IMR-90 (cell line): Measurements from ENCODE around the gene SNX32. TPM values are rescaled to one million over a fixed set of nuclear protein-coding genes. Genes with fewer than 3 reads are reported as not detected.

Experiments used
- ATAC-seq: fragments of 200-7000 bp; cut with Tn5 transposase; 2 replicates; pipeline ENCODE4 v1.9.1; 2020; ENCODE audit warnings: low read depth, mild to moderate bottlenecking, moderate library complexity
- BruUV-seq: library from RNA; stranded (reverse); fragments of 400-500 nt; replicated peaks from 2 replicates; lab custom pipeline; 2021; lab: Mats Ljungman, UMichigan
- CTCF ChIA-PET: fragments of 300-600 bp; formaldehyde crosslinking; extraction: SDS; loops from one replicate; lab custom pipeline; 2021; ENCODE audit warnings: antibody characterized with exemption; lab: Yijun Ruan, JAX
- POLR2A ChIA-PET: fragments of 300-600 bp; sonication (Branson Sonifier 250); formaldehyde crosslinking; loops from one replicate; lab custom pipeline; 2022; ENCODE audit warnings: antibody characterized with exemption; ENCODE audit not compliant: unreplicated experiment; lab: Charles Lee
- DNase-seq: peaks from one replicate; pipeline ENCODE4 v3.0.0; 2013
- H2AFZ ChIP-seq: replicated peaks from 2 replicates; pipeline ENCODE3; 2013; ENCODE audit warnings: low read length, mild to moderate bottlenecking; ENCODE audit not compliant: poor library complexity
- H2AK5ac ChIP-seq: 2 replicates; pipeline ENCODE4 v1.6.1; 2013; ENCODE audit warnings: low read depth, low read length, inconsistent platforms
- H2AK9ac ChIP-seq: replicated peaks from 2 replicates; pipeline ENCODE3; 2013; ENCODE audit warnings: mild to moderate bottlenecking, low read depth, low read length, moderate library complexity; ENCODE audit not compliant: poor library complexity
- H2BK120ac ChIP-seq: 2 replicates; pipeline ENCODE4 v1.6.1; 2013; ENCODE audit warnings: low read depth, low read length, inconsistent platforms
- H2BK15ac ChIP-seq: 3 replicates; pipeline ENCODE4 v1.6.1; 2013; ENCODE audit warnings: low read depth, low read length, inconsistent platforms
- H2BK20ac ChIP-seq: 2 replicates; pipeline ENCODE4 v1.6.1; 2013; ENCODE audit warnings: low read depth, mild to moderate bottlenecking, inconsistent platforms, low read length, moderate library complexity
- H2BK5ac ChIP-seq: 2 replicates; pipeline ENCODE4 v1.6.1; 2013; ENCODE audit warnings: mild to moderate bottlenecking, low read depth, low read length, inconsistent platforms; ENCODE audit not compliant: poor library complexity, severe bottlenecking
- H3K14ac ChIP-seq: replicated peaks from 2 replicates; pipeline ENCODE4 v1.6.1; 2013; ENCODE audit warnings: low read depth, low read length, inconsistent platforms
- H3K18ac ChIP-seq: 2 replicates; pipeline ENCODE4 v1.6.1; 2013; ENCODE audit warnings: low read depth, low read length, control low read depth
- H3K23ac ChIP-seq: 2 replicates; pipeline ENCODE4 v1.6.1; 2013; ENCODE audit warnings: low read depth, low read length, inconsistent platforms
- H3K27ac ChIP-seq: 2 replicates; pipeline ENCODE4 v1.5.1; 2013; ENCODE audit warnings: mild to moderate bottlenecking, control low read depth, low read length; ENCODE audit not compliant: insufficient read depth
- H3K27me3 ChIP-seq: 2 replicates; pipeline ENCODE4 v1.6.1; 2013; ENCODE audit warnings: low read length; ENCODE audit not compliant: control insufficient read depth, insufficient read depth
- H3K36me3 ChIP-seq: 2 replicates; pipeline ENCODE4 v1.6.1; 2013; ENCODE audit warnings: low read length, mixed read lengths; ENCODE audit not compliant: control insufficient read depth, insufficient read depth
- H3K4ac ChIP-seq: 2 replicates; pipeline ENCODE4 v1.6.1; 2013; ENCODE audit warnings: low read depth, low read length, inconsistent platforms
- H3K4me1 ChIP-seq: 2 replicates; pipeline ENCODE4 v1.6.1; 2013; ENCODE audit warnings: low read length, mixed read lengths; ENCODE audit not compliant: control insufficient read depth, insufficient read depth
- H3K4me2 ChIP-seq: 2 replicates; pipeline ENCODE4 v1.6.1; 2013; ENCODE audit warnings: low read depth, mild to moderate bottlenecking, control low read depth, low read length, moderate library complexity
- H3K4me3 ChIP-seq: 2 replicates; pipeline ENCODE4 v1.5.1; 2013; ENCODE audit warnings: low read depth, mild to moderate bottlenecking, control low read depth, low read length, moderate library complexity; ENCODE audit not compliant: insufficient read depth
- H3K56ac ChIP-seq: 2 replicates; pipeline ENCODE4 v1.6.1; 2013; ENCODE audit warnings: low read length, inconsistent platforms; ENCODE audit not compliant: insufficient read depth; ENCODE audit errors: extremely low read depth
- H3K79me1 ChIP-seq, 2 experiments: 2 replicates each; pipeline ENCODE4 v1.6.1; 2013; ENCODE audit warnings: low read length in 2 of 2, inconsistent platforms in 1 of 2, low read depth in 1 of 2
- H3K9ac ChIP-seq: 2 replicates; pipeline ENCODE4 v1.6.1; 2013; ENCODE audit warnings: low read depth, low read length, control low read depth
- H3K9me1 ChIP-seq: 2 replicates; pipeline ENCODE4 v1.6.1; 2013; ENCODE audit warnings: low read length, inconsistent platforms; ENCODE audit not compliant: insufficient read depth
- H3K9me3 ChIP-seq: 2 replicates; pipeline ENCODE4 v1.6.1; 2013; ENCODE audit warnings: low read length; ENCODE audit not compliant: control insufficient read depth, insufficient read depth
- H4K20me1 ChIP-seq: 2 replicates; pipeline ENCODE4 v1.6.1; 2013; ENCODE audit warnings: low read length, inconsistent platforms; ENCODE audit not compliant: insufficient read depth
- H4K5ac ChIP-seq: 2 replicates; pipeline ENCODE4 v1.6.1; 2013; ENCODE audit warnings: mild to moderate bottlenecking, low read depth, low read length, control low read depth
- H4K8ac ChIP-seq, 2 experiments: 2 replicates each; pipeline ENCODE4 v1.6.1; 2013; ENCODE audit warnings: low read depth in 2 of 2, low read length in 2 of 2, control low read depth in 1 of 2, inconsistent platforms in 1 of 2
- H4K91ac ChIP-seq: 2 replicates; pipeline ENCODE4 v1.6.1; 2013; ENCODE audit warnings: low read depth, low read length, inconsistent platforms; ENCODE audit not compliant: insufficient read depth
- BHLHE40 ChIP-seq: fragments of 150-350 bp; IDR thresholded peaks from 2 replicates; pipeline ENCODE4 v1.6.1; 2016; ENCODE audit warnings: mild to moderate bottlenecking, low read depth, low read length
- CEBPB ChIP-seq: IDR thresholded peaks from 2 replicates; pipeline ENCODE4 v1.6.1; 2012; ENCODE audit warnings: low read depth, low read length, improper control_type of control experiment
- CHD1 ChIP-seq: IDR thresholded peaks from 2 replicates; pipeline ENCODE4 v1.6.1; 2012; ENCODE audit warnings: low read depth, low read length, improper control_type of control experiment
- FOS ChIP-seq: fragments of 150-350 bp; IDR thresholded peaks from 2 replicates; pipeline ENCODE4 v1.6.1; 2016; ENCODE audit warnings: low read depth, low read length
- MAFK ChIP-seq: IDR thresholded peaks from 2 replicates; pipeline ENCODE4 v1.6.1; 2012; ENCODE audit warnings: low read depth, low read length, improper control_type of control experiment
- MAZ ChIP-seq: IDR thresholded peaks from 2 replicates; pipeline ENCODE4 v1.6.1; 2012; ENCODE audit warnings: low read depth, mild to moderate bottlenecking, low read length, improper control_type of control experiment, moderate library complexity, borderline replicate concordance
- MXI1 ChIP-seq: IDR thresholded peaks from 2 replicates; pipeline ENCODE4 v1.6.1; 2012; ENCODE audit warnings: low read depth, mild to moderate bottlenecking, low read length, moderate library complexity, borderline replicate concordance
- NFE2L2 ChIP-seq: fragments of 150-350 bp; IDR thresholded peaks from 2 replicates; pipeline ENCODE4 v1.6.1; 2016; ENCODE audit warnings: low read depth, mild to moderate bottlenecking, low read length
- POLR2A ChIP-seq: IDR thresholded peaks from 2 replicates; pipeline ENCODE4 v1.6.1; 2012; ENCODE audit warnings: mild to moderate bottlenecking, low read depth, low read length
- RAD21 ChIP-seq: IDR thresholded peaks from 2 replicates; pipeline ENCODE4 v1.6.1; 2012; ENCODE audit warnings: low read length, improper control_type of control experiment
- RCOR1 ChIP-seq: IDR thresholded peaks from 2 replicates; pipeline ENCODE4 v1.6.1; 2012; ENCODE audit warnings: mild to moderate bottlenecking, low read length, improper control_type of control experiment; ENCODE audit not compliant: insufficient replicate concordance
- RFX5 ChIP-seq: IDR thresholded peaks from 2 replicates; pipeline ENCODE4 v1.8.0; 2012; ENCODE audit warnings: low read depth, mild to moderate bottlenecking, low read length, moderate library complexity
- SMC3 ChIP-seq: fragments of 150-350 bp; IDR thresholded peaks from 2 replicates; pipeline ENCODE4 v1.6.1; 2016; ENCODE audit warnings: low read depth, mild to moderate bottlenecking, antibody characterized with exemption, low read length, moderate library complexity
- USF2 ChIP-seq: fragments of 150-350 bp; IDR thresholded peaks from 2 replicates; pipeline ENCODE4 v1.6.1; 2017; ENCODE audit warnings: mild to moderate bottlenecking, antibody characterized with exemption, low read length, low read depth
- WGBS, 2 experiments: methylation state at CpG; one replicate each; pipeline versions ENCODE4 v1.1.5 to v1.1.7; 2013; ENCODE audit warnings: missing lambda C conversion rate in 2 of 2; ENCODE audit not compliant: insufficient read length in 1 of 2; ENCODE audit errors: extremely low coverage in 2 of 2; 5-methylcytosine and 5-hydroxymethylcytosine counted together
- dilution Hi-C: fragments of 300-500 bp; cut with HindIII; formaldehyde crosslinking; loops from one replicate; pipeline ENCODE4 v1.14.3; 2018; ENCODE audit warnings: low sequenced_read_pairs; ENCODE audit not compliant: unreplicated experiment
- in situ Hi-C: fragments of 300-500 bp; cut with MboI; formaldehyde crosslinking; loops from 3 replicates; pipeline ENCODE4 v1.14.3; 2019; ENCODE audit warnings: low sequenced_read_pairs, inconsistent platforms, mixed read lengths
- intact Hi-C: fragments of 100-400 bp; cut with micrococcal nuclease; formaldehyde crosslinking; loops from 2 replicates; pipeline ENCODE4 v1.10.0; 2022
- polyA plus RNA-seq, 3 experiments: library from polyadenylated mRNA; depleted of rRNA; stranded (reverse); fragments of >200 nt; gene quantifications; 2 replicates each; pipeline ENCODE4 v1.2.3, GENCODE V29; 2012; ENCODE audit warnings: low replicate concordance in 1 of 3
- total RNA-seq: library from RNA; depleted of rRNA; stranded (reverse); fragments of >200 nt; gene quantifications from 2 replicates; pipeline ENCODE4 v1.2.3, GENCODE V29; 2012
- TF ChIP-seq, protein P1 (sequence below): fragments of 150-350 bp; IDR thresholded peaks from 2 replicates; pipeline ENCODE4 v1.6.1; 2016; ENCODE audit warnings: low read depth, mild to moderate bottlenecking, low read length, moderate library complexity, borderline replicate concordance

SNX32 gene
- total and polyA plus RNA-seq, 2 of the 4 experiments (the other 2 are of a cell fraction): 0.36 to 0.79 TPM

DNA sequence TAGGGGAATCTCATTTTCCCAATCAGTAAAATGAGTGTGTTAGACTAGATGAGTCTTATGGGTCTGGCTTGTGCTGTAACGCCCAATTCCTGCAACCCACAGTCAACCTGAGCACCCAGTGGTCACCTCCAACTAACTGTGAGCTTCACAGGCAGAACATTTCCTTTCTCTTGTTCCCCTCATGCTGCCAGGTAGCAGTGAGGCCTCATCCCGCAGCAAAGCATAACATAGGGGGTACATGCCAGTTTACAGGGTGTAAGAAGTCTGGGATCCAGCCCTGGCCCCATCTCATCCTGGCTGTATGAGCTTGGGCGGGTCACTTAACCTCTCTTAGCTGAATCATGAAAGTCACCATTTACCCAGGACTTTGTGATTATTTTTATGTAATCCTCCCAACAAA is 35.1 kb downstream of the SNX32 start:
- Histone ChIP-seq H3K4me2 (no peak overlapping the region), H3K56ac (no peak overlapping the region), H3K9me3 (no peaks in the 10 kb centered on the region), H3K9me1 (0 out of 2 replicates have a peak, but pooled peaks cover 5% of the 10 kb centered on the region), H3K14ac (no peak overlapping the region), H2BK15ac (no peak overlapping the region), H3K27ac (no peak overlapping the region), H2AFZ (no peak overlapping the region), H4K5ac (no peak overlapping the region), H3K23ac (no peak overlapping the region), H3K18ac (no peak overlapping the region), H3K4me1 (peaks cover 14% of the 10 kb centered on the region), H3K4ac (no peak overlapping the region; the same call in 1 of the 2 replicates), H2BK20ac (no peak overlapping the region), H4K20me1 (peaks cover 51% of the 10 kb centered on the region), H3K4me3 (no peak overlapping the region), H3K27me3 (no peaks in the 10 kb centered on the region), H2AK5ac (no peak overlapping the region), H3K79me1 (peaks cover 18 to 77% of the 10 kb centered on the region in 2 experiments), H3K36me3 (peaks cover 70% of the 10 kb centered on the region), H2BK120ac (no peak overlapping the region), H4K91ac (no peak overlapping the region), H4K8ac (peak overlapping the region in 1 of 2 experiments; percentile 39; a peak in 1 of 4 replicates), H2BK5ac (no peak overlapping the region), H3K9ac (no peak overlapping the region), H2AK9ac (no peak overlapping the region)
- ChIA-PET POLR2A (interaction anchor here (0.6 kb wide), 1 partner anchor 10 kb away, joined by 3 read pairs; no protein-coding TSS in a partner anchor), CTCF (interaction anchor here (2.0 kb wide), 1 partner anchor 9 kb away, joined by 7 read pairs; the partner anchor contains the start of gene MUS81)
- ATAC-seq (no peak), DNase-seq (no peak)
- no CpG with 5 or more reads among the region's 3 CpGs for WGBS, 2 experiments
- TF ChIP-seq CEBPB (no peak), FOS (no peak), RAD21 (no peak), MXI1 (no peak), USF2 (no peak), MAZ (no peak), RCOR1 (no peak), BHLHE40 (no peak), NFE2L2 (no peak), CHD1 (no peak), SMC3 (no peak), RFX5 (no peak), MAFK (no peak), POLR2A (no peak)
- TF ChIP-seq, protein P1, sequence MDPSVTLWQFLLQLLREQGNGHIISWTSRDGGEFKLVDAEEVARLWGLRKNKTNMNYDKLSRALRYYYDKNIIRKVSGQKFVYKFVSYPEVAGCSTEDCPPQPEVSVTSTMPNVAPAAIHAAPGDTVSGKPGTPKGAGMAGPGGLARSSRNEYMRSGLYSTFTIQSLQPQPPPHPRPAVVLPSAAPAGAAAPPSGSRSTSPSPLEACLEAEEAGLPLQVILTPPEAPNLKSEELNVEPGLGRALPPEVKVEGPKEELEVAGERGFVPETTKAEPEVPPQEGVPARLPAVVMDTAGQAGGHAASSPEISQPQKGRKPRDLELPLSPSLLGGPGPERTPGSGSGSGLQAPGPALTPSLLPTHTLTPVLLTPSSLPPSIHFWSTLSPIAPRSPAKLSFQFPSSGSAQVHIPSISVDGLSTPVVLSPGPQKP: no peak
- no TSS peak for BruUV-seq
- in situ Hi-C loops: no loop called here
- intact Hi-C loops: no loop called here
- dilution Hi-C loops: no loop called here
